Karpas-422 (cell line): ENCODE data around the gene TMEM271. TPM values are rescaled to one million over a fixed set of nuclear protein-coding genes. Genes with fewer than 3 reads are reported as not detected.
"Not testable (repeated sequence)": the region's sequence is repeated elsewhere in the genome, so short reads cannot be mapped to it uniquely, and the experiment has no call there.

Experiments used
- DNase-seq: peaks from one replicate; pipeline ENCODE4 v3.0.0-alpha.2; 2015
- H2AFZ ChIP-seq: fragments of 200-600 bp; sonication (generic); 2 replicates; pipeline ENCODE4 v1.6.1; 2014; ENCODE audit warnings: antibody characterized with exemption, low read length, mixed read lengths
- H3K27ac ChIP-seq: fragments of 200-600 bp; sonication (generic); 2 replicates; pipeline ENCODE4 v1.5.1; 2014; ENCODE audit warnings: mild to moderate bottlenecking, low read length, moderate library complexity
- H3K27me3 ChIP-seq: fragments of 200-600 bp; sonication (generic); 2 replicates; pipeline ENCODE4 v1.6.1; 2014; ENCODE audit warnings: low read length, mixed read lengths
- H3K36me3 ChIP-seq: fragments of 200-600 bp; sonication (generic); 2 replicates; pipeline ENCODE4 v1.6.1; 2014; ENCODE audit warnings: low read length, mixed read lengths; ENCODE audit not compliant: insufficient read depth
- H3K4me1 ChIP-seq: fragments of 200-600 bp; sonication (generic); 2 replicates; pipeline ENCODE4 v1.6.1; 2014; ENCODE audit warnings: mild to moderate bottlenecking, low read length, mixed read lengths
- H3K4me2 ChIP-seq: fragments of 200-600 bp; sonication (generic); 2 replicates; pipeline ENCODE4 v1.6.1; 2014; ENCODE audit warnings: low read length, low read depth, mild to moderate bottlenecking; ENCODE audit not compliant: poor library complexity, severe bottlenecking
- H3K4me3 ChIP-seq: fragments of 200-600 bp; sonication (generic); 2 replicates; pipeline ENCODE4 v1.5.1; 2014; ENCODE audit warnings: mild to moderate bottlenecking, antibody characterized with exemption, low read length, mixed read lengths
- H3K79me2 ChIP-seq: fragments of 200-600 bp; sonication (generic); 2 replicates; pipeline ENCODE4 v1.6.1; 2014; ENCODE audit warnings: mild to moderate bottlenecking, low read length, mixed read lengths
- H3K9ac ChIP-seq: fragments of 200-600 bp; sonication (generic); 2 replicates; pipeline ENCODE4 v1.6.0; 2014; ENCODE audit warnings: low read length
- H3K9me2 ChIP-seq: fragments of 200-600 bp; sonication (generic), shearing (Covaris generic); replicated peaks from 2 replicates; pipeline ENCODE4 v1.6.0; 2014; ENCODE audit warnings: mild to moderate bottlenecking, low read length, moderate library complexity; ENCODE audit not compliant: insufficient read depth
- H3K9me3 ChIP-seq: fragments of 300-700, 200-600 bp; sonication (generic); 2 replicates; pipeline ENCODE4 v1.6.1; 2014; ENCODE audit warnings: low read length, mixed read lengths
- H4K20me1 ChIP-seq: fragments of 200-600 bp; sonication (generic); 2 replicates; pipeline ENCODE4 v1.6.1; 2014; ENCODE audit warnings: mild to moderate bottlenecking, antibody characterized with exemption, low read length, low read depth; ENCODE audit not compliant: insufficient read depth
- total RNA-seq: library from RNA; depleted of rRNA; stranded (reverse); fragments of >200 nt; shearing (Covaris generic); gene quantifications from 2 replicates; pipeline ENCODE4 v1.2.3, GENCODE V29; 2014; ENCODE audit warnings: low replicate concordance

TMEM271 gene
- total RNA-seq, 1 experiment from 2014 or later, result not detected

- H3K36me3 ChIP-seq, result no peaks in the 10 kb centered on the region
- no peak overlapping the region for H3K9ac ChIP-seq
- no peak overlapping the region for H3K27ac ChIP-seq
- no peak for DNase-seq
- no peaks in the 10 kb centered on the region for H3K79me2 ChIP-seq
- H3K27me3 ChIP-seq, result no peaks in the 10 kb centered on the region
- H2AFZ ChIP-seq, result no peak overlapping the region
- peaks cover 5% of the 10 kb centered on the region; the same call in 1 of the 2 replicates for H3K9me3 ChIP-seq
- H4K20me1 ChIP-seq, result no peaks in the 10 kb centered on the region
- no peaks in the 10 kb centered on the region for H3K4me1 ChIP-seq
- H3K4me3 ChIP-seq, result no peak overlapping the region
- no peak overlapping the region for H3K4me2 ChIP-seq
- H3K9me2 ChIP-seq, result no peaks in the 10 kb centered on the region
Observed at GRCh38 chr4:566508-567295, 9.4 kb downstream of the TMEM271 start.

- Histone ChIP-seq H3K9me2 (no peaks in the 10 kb centered on the region), H3K79me2 (no peaks in the 10 kb centered on the region), H2AFZ (no peak overlapping the region), H3K9ac (no peak overlapping the region), H3K4me2 (no peak overlapping the region), H3K4me3 (no peak overlapping the region), H3K27ac (no peak overlapping the region), H4K20me1 (no peaks in the 10 kb centered on the region), H3K9me3 (peaks cover 5% of the 10 kb centered on the region; the same call in 1 of the 2 replicates), H3K4me1 (no peaks in the 10 kb centered on the region), H3K36me3 (no peaks in the 10 kb centered on the region), H3K27me3 (no peaks in the 10 kb centered on the region)
- DNase-seq, result no peak
Observed at GRCh38 chr4:566035-566434, 10.1 kb downstream of the TMEM271 start.

GRCh38 chr4:565614-566013 lies 10.5 kb downstream of the TMEM271 start:
- not testable (repeated sequence) for H3K27me3 ChIP-seq, H3K9me3 ChIP-seq, H3K9me2 ChIP-seq, H3K27ac ChIP-seq, H2AFZ ChIP-seq, H3K9ac ChIP-seq, H3K79me2 ChIP-seq, DNase-seq, H3K4me3 ChIP-seq, H4K20me1 ChIP-seq, H3K4me2 ChIP-seq, H3K4me1 ChIP-seq, H3K36me3 ChIP-seq

GRCh38 chr4:562458-562857 lies 13.6 kb downstream of the TMEM271 start:
- not testable (repeated sequence) for H2AFZ ChIP-seq, H3K4me2 ChIP-seq, H3K4me3 ChIP-seq, H3K27me3 ChIP-seq, H3K9me3 ChIP-seq, H3K9me2 ChIP-seq, H3K79me2 ChIP-seq, H3K9ac ChIP-seq, H4K20me1 ChIP-seq, H3K4me1 ChIP-seq, H3K27ac ChIP-seq, DNase-seq, H3K36me3 ChIP-seq

- Histone ChIP-seq H3K79me2 (no peaks in the 10 kb centered on the region), H3K4me1 (no peaks in the 10 kb centered on the region), H4K20me1 (no peaks in the 10 kb centered on the region), H3K36me3 (no peaks in the 10 kb centered on the region), H3K4me2 (no peak overlapping the region), H3K9me3 (peaks cover 5% of the 10 kb centered on the region; the same call in 1 of the 2 replicates), H3K9me2 (no peaks in the 10 kb centered on the region), H3K27me3 (no peaks in the 10 kb centered on the region), H2AFZ (no peak overlapping the region), H3K27ac (no peak overlapping the region), H3K4me3 (no peak overlapping the region), H3K9ac (no peak overlapping the region)
- DNase-seq, result no peak
Observed at GRCh38 chr4:561426-561825, 14.7 kb downstream of the TMEM271 start.

- H2AFZ ChIP-seq, result no peak overlapping the region
- no peaks in the 10 kb centered on the region for H3K4me1 ChIP-seq
- no peaks in the 10 kb centered on the region for H3K79me2 ChIP-seq
Observed at GRCh38 chr4:560731-561291, 15.3 kb downstream of the TMEM271 start.

GRCh38 chr4:560061-560460 lies 16.0 kb downstream of the TMEM271 start:
- Histone ChIP-seq H2AFZ (no peak overlapping the region), H3K9me3 (peaks cover 2% of the 10 kb centered on the region; the same call in 1 of the 2 replicates), H4K20me1 (no peaks in the 10 kb centered on the region), H3K9me2 (no peaks in the 10 kb centered on the region), H3K36me3 (no peaks in the 10 kb centered on the region), H3K27me3 (no peaks in the 10 kb centered on the region), H3K9ac (no peak overlapping the region), H3K79me2 (no peaks in the 10 kb centered on the region), H3K4me2 (no peak overlapping the region), H3K4me3 (no peak overlapping the region), H3K27ac (no peak overlapping the region), H3K4me1 (no peaks in the 10 kb centered on the region)
- DNase-seq, result no peak

More at GRCh38 chr4:560731-561291, 15.3 kb downstream of the TMEM271 start:
- Histone ChIP-seq H3K9me2 (no peaks in the 10 kb centered on the region), H3K9ac (no peak overlapping the region), H3K4me2 (no peak overlapping the region), H3K9me3 (peaks cover 2% of the 10 kb centered on the region; the same call in 1 of the 2 replicates), H3K4me3 (no peak overlapping the region), H3K27ac (no peak overlapping the region), H4K20me1 (no peaks in the 10 kb centered on the region), H3K36me3 (no peaks in the 10 kb centered on the region), H3K27me3 (no peaks in the 10 kb centered on the region)
- DNase-seq, result no peak

- no peaks in the 10 kb centered on the region for H3K9me2 ChIP-seq
- no peaks in the 10 kb centered on the region for H3K79me2 ChIP-seq
- H3K9ac ChIP-seq, result no peak overlapping the region
- H3K9me3 ChIP-seq, result no peaks in the 10 kb centered on the region; the same call in none of the 2 replicates
- DNase-seq, result no peak
- no peak overlapping the region for H2AFZ ChIP-seq
- H3K4me3 ChIP-seq, result no peak overlapping the region
- H3K27me3 ChIP-seq, result no peaks in the 10 kb centered on the region
- no peaks in the 10 kb centered on the region for H3K4me1 ChIP-seq
- H3K4me2 ChIP-seq, result no peak overlapping the region
- H4K20me1 ChIP-seq, result no peaks in the 10 kb centered on the region
- no peaks in the 10 kb centered on the region for H3K36me3 ChIP-seq
- no peak overlapping the region for H3K27ac ChIP-seq
Observed at GRCh38 chr4:555566-556275, 20.4 kb downstream of the TMEM271 start.
